ENCODE results near the gene SFXN3.

SFXN3 gene

GRCh38 chr10:101061624-101062231, 30.7 kb downstream of the SFXN3 start, which contains the start of gene KAZALD1:
TSS of gene KAZALD1 (plus strand) at chr10:101061989. CDS start at chr10:101062593, 604 bp downstream.
- Histone ChIP-seq H3K4me3 (ENCODE audit: insufficient read depth, low read length, poor library complexity, severe bottlenecking) (peak within 1 kb of the TSS; percentile 99), H2AFZ (ENCODE audit: low read depth, low read length, severe bottlenecking) (peak within 1 kb of the TSS; percentile 87), H3F3A (ENCODE audit: insufficient read depth) (peaks cover 17% of the 10 kb centered on the region), H3K9me3 (ENCODE audit: insufficient read depth, low read length) (no peaks in the 10 kb centered on the region), H3K4me2 (ENCODE audit: low read depth, low read length, poor library complexity, severe bottlenecking) (peak within 1 kb of the TSS; percentile 94), H4K20me1 (ENCODE audit: low read depth, low read length) (peaks cover 8% of the 10 kb centered on the region), H3K9ac (ENCODE audit: low read length) (peak within 1 kb of the TSS; percentile 97), H3K9me2 (replicated peaks; ENCODE audit: insufficient read depth, low read length) (no peaks in the 10 kb centered on the region), H3K79me2 (ENCODE audit: insufficient read depth, low read length) (peaks cover 37% of the 10 kb centered on the region), H3K27me3 (ENCODE audit: low read length) (no peaks in the 10 kb centered on the region), H3K36me3 (ENCODE audit: low read length) (peaks cover 3% of the 10 kb centered on the region; the same call in 1 of the 2 replicates), H3K27ac (ENCODE audit: low read depth, low read length) (peak within 1 kb of the TSS; percentile 90)
- TF ChIP-seq EZH2phosphoT487 (conservative IDR thresholded peaks at IDR 0.05; ENCODE audit: low read length) (no peak), CTCF (IDR thresholded peaks at IDR 0.05; ENCODE audit: insufficient read depth, low read length, poor library complexity, severe bottlenecking) (no peak)

- Histone ChIP-seq H3K27me3 (ENCODE audit: low read length) (no peaks in the 10 kb centered on the region), H2AFZ (ENCODE audit: low read depth, low read length, severe bottlenecking) (no peak overlapping the region), H3K79me2 (ENCODE audit: insufficient read depth, low read length) (peaks cover 30% of the 10 kb centered on the region), H3K9ac (ENCODE audit: low read length) (peak overlapping the region; percentile 97; the same call in 1 of the 2 replicates), H3F3A (ENCODE audit: insufficient read depth) (peaks cover 17% of the 10 kb centered on the region), H3K4me3 (ENCODE audit: insufficient read depth, low read length, poor library complexity, severe bottlenecking) (no peak overlapping the region), H3K9me3 (ENCODE audit: insufficient read depth, low read length) (no peaks in the 10 kb centered on the region), H3K4me2 (ENCODE audit: low read depth, low read length, poor library complexity, severe bottlenecking) (peak overlapping the region; percentile 94), H3K27ac (ENCODE audit: low read depth, low read length) (peak overlapping the region; percentile 90), H3K36me3 (ENCODE audit: low read length) (peaks cover 3% of the 10 kb centered on the region; the same call in 1 of the 2 replicates), H3K9me2 (replicated peaks; ENCODE audit: insufficient read depth, low read length) (no peaks in the 10 kb centered on the region), H4K20me1 (ENCODE audit: low read depth, low read length) (peaks cover 8% of the 10 kb centered on the region)
- TF ChIP-seq CTCF (IDR thresholded peaks at IDR 0.05; ENCODE audit: insufficient read depth, low read length, poor library complexity, severe bottlenecking) (peak; percentile 35), EZH2phosphoT487 (conservative IDR thresholded peaks at IDR 0.05; ENCODE audit: low read length) (no peak)
These were observed 31.4 kb downstream of the SFXN3 start for GRCh38 chr10:101062232-101063049.

GRCh38 chr10:101063050-101063525, 32.1 kb downstream of the SFXN3 start:
- Histone ChIP-seq H3K79me2 (ENCODE audit: insufficient read depth, low read length) (peaks cover 23% of the 10 kb centered on the region), H3K27me3 (ENCODE audit: low read length) (no peaks in the 10 kb centered on the region), H3K4me2 (ENCODE audit: low read depth, low read length, poor library complexity, severe bottlenecking) (peak overlapping the region; percentile 94), H3K9me2 (replicated peaks; ENCODE audit: insufficient read depth, low read length) (no peaks in the 10 kb centered on the region), H3K4me3 (ENCODE audit: insufficient read depth, low read length, poor library complexity, severe bottlenecking) (no peak overlapping the region), H3K9me3 (ENCODE audit: insufficient read depth, low read length) (no peaks in the 10 kb centered on the region), H3F3A (ENCODE audit: insufficient read depth) (peaks cover 17% of the 10 kb centered on the region), H3K9ac (ENCODE audit: low read length) (0 out of 2 replicates have a peak overlapping the region, but pooled peaks have one; percentile 97), H3K27ac (ENCODE audit: low read depth, low read length) (no peak overlapping the region), H3K36me3 (ENCODE audit: low read length) (peaks cover 3% of the 10 kb centered on the region; the same call in 1 of the 2 replicates), H4K20me1 (ENCODE audit: low read depth, low read length) (peaks cover 8% of the 10 kb centered on the region), H2AFZ (ENCODE audit: low read depth, low read length, severe bottlenecking) (no peak overlapping the region)
- TF ChIP-seq CTCF (IDR thresholded peaks at IDR 0.05; ENCODE audit: insufficient read depth, low read length, poor library complexity, severe bottlenecking): no peak
- no peak for TF ChIP-seq EZH2phosphoT487 (conservative IDR thresholded peaks at IDR 0.05; ENCODE audit: low read length)
